OCI-LY7 (cell line): ENCODE measurements around the gene SHISA2. TPM values are rescaled to one million over a fixed set of nuclear protein-coding genes. Genes with fewer than 3 reads are reported as not detected.

ENCODE experiments used
- BruUV-seq: library from RNA; stranded (reverse); fragments of 400-500 nt; replicated peaks from 2 replicates; lab custom pipeline; 2021; lab: Mats Ljungman, UMichigan
- CTCF ChIA-PET: fragments of 300-600 bp; sonication (Branson Sonifier 250); formaldehyde crosslinking; loops from one replicate; lab custom pipeline; 2022; ENCODE audit warnings: antibody characterized with exemption; ENCODE audit not compliant: unreplicated experiment; lab: Charles Lee
- POLR2A ChIA-PET: fragments of 300-600 bp; sonication (Branson Sonifier 250); formaldehyde crosslinking; loops from one replicate; lab custom pipeline; 2022; ENCODE audit warnings: antibody characterized with exemption; lab: Charles Lee
- DNase-seq: peaks from one replicate; pipeline ENCODE4 v3.0.0-alpha.2; 2015; ENCODE audit warnings: low spot score
- H2AFZ ChIP-seq: fragments of 200-600 bp; sonication (generic), shearing (Covaris generic); 2 replicates; pipeline ENCODE4 v1.6.1; 2014; ENCODE audit warnings: mild to moderate bottlenecking, antibody characterized with exemption, low read length, moderate library complexity
- H3K27ac ChIP-seq: fragments of 200-600 bp; sonication (generic); 2 replicates; pipeline ENCODE4 v1.5.1; 2014; ENCODE audit warnings: mixed run types, low read depth, mild to moderate bottlenecking, moderate library complexity, low read length, inconsistent platforms; ENCODE audit not compliant: poor library complexity, severe bottlenecking
- H3K36me3 ChIP-seq: fragments of 200-600 bp; sonication (generic); 2 replicates; pipeline ENCODE4 v1.6.1; 2014; ENCODE audit warnings: mild to moderate bottlenecking, antibody characterized with exemption, low read length, moderate library complexity, mixed read lengths; ENCODE audit not compliant: insufficient read depth
- H3K4me1 ChIP-seq: fragments of 200-600 bp; sonication (generic); 2 replicates; pipeline ENCODE4 v1.5.1; 2014; ENCODE audit warnings: mild to moderate bottlenecking, low read length; ENCODE audit not compliant: insufficient read depth, poor library complexity, severe bottlenecking
- H3K4me2 ChIP-seq: fragments of 200-600 bp; sonication (generic); 2 replicates; pipeline ENCODE4 v1.6.1; 2014; ENCODE audit warnings: mild to moderate bottlenecking, low read length
- H3K4me3 ChIP-seq: fragments of 200-600 bp; sonication (generic); 2 replicates; pipeline ENCODE4 v1.5.1; 2014; ENCODE audit warnings: mild to moderate bottlenecking, low read depth, low read length; ENCODE audit not compliant: poor library complexity, severe bottlenecking
- H3K79me2 ChIP-seq: fragments of 200-600 bp; sonication (generic); 2 replicates; pipeline ENCODE4 v1.6.1; 2016; ENCODE audit warnings: low read depth, mild to moderate bottlenecking, low read length, moderate library complexity, mixed read lengths; ENCODE audit not compliant: insufficient read depth
- H3K9me2 ChIP-seq: fragments of 200-600 bp; sonication (generic); 2 replicates; pipeline ENCODE4 v1.6.1; 2016; ENCODE audit warnings: mild to moderate bottlenecking, low read length, mixed read lengths; ENCODE audit not compliant: insufficient read depth
- H3K9me3 ChIP-seq: fragments of 200-600 bp; sonication (generic); 2 replicates; pipeline ENCODE4 v1.6.1; 2014; ENCODE audit warnings: mild to moderate bottlenecking, mixed run types, low read length, mixed read lengths
- H4K20me1 ChIP-seq: fragments of 200-600 bp; sonication (generic); 2 replicates; pipeline ENCODE4 v1.6.1; 2014; ENCODE audit warnings: mild to moderate bottlenecking, antibody characterized with exemption, low read length, moderate library complexity, mixed read lengths; ENCODE audit not compliant: insufficient read depth
- EZH2phosphoT487 ChIP-seq: fragments of 200-600 bp; sonication (generic); IDR thresholded peaks from 2 replicates; pipeline ENCODE4 v1.6.1; 2018; ENCODE audit warnings: low read depth, borderline replicate concordance, mild to moderate bottlenecking, mixed run types, antibody characterized with exemption, low read length, moderate library complexity, mixed read lengths
- intact Hi-C: fragments of 100-400 bp; cut with micrococcal nuclease; formaldehyde crosslinking; loops from one replicate; pipeline ENCODE4 v1.10.0; 2022; ENCODE audit not compliant: unreplicated experiment
- total RNA-seq, 2 experiments: library from RNA; depleted of rRNA in 1 of 2; stranded (reverse); fragments of >200 nt in 1 of 2; shearing (Covaris generic) in 1 of 2; gene quantifications; 2 replicates each; pipeline ENCODE4 v1.2.3, GENCODE V29; 2014 to 2022
- TF ChIP-seq, protein P1 (sequence below): fragments of 200-600 bp; sonication (generic); conservative IDR thresholded peaks from 2 replicates; pipeline ENCODE4 v1.5.1; 2014; ENCODE audit warnings: mild to moderate bottlenecking, antibody characterized with exemption, low read length, moderate library complexity, mixed read lengths

SHISA2 gene
- total RNA-seq, 2 experiments from 2014 or later, result not detected

DNA sequence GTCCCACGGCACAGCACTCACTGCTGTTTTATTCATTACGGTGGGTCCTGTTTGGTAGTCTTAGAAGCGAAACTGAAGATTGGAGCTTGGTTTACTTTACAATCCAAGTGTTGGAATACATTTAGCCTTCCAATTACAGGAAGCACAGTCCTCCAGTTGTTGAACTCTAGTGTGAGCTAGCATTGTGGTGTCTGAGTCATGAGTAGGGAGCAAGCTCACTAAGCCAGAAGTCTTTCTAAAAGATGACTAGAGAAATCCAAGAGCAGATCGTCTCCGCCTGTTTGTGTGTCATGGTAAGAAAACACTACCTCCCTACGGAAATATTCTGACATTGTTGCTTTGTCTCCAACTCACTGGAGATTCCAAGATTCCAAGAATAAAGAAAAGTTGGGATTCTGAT, 10.1 kb upstream of the SHISA2 start:
- no peak overlapping the region for H3K27ac ChIP-seq
- POLR2A ChIA-PET, result interaction anchor here (0.6 kb wide), 1 partner anchor 367 kb away, joined by 5 read pairs; no protein-coding TSS in a partner anchor
- TF ChIP-seq, protein P1, sequence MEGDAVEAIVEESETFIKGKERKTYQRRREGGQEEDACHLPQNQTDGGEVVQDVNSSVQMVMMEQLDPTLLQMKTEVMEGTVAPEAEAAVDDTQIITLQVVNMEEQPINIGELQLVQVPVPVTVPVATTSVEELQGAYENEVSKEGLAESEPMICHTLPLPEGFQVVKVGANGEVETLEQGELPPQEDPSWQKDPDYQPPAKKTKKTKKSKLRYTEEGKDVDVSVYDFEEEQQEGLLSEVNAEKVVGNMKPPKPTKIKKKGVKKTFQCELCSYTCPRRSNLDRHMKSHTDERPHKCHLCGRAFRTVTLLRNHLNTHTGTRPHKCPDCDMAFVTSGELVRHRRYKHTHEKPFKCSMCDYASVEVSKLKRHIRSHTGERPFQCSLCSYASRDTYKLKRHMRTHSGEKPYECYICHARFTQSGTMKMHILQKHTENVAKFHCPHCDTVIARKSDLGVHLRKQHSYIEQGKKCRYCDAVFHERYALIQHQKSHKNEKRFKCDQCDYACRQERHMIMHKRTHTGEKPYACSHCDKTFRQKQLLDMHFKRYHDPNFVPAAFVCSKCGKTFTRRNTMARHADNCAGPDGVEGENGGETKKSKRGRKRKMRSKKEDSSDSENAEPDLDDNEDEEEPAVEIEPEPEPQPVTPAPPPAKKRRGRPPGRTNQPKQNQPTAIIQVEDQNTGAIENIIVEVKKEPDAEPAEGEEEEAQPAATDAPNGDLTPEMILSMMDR, result no peak
- TF ChIP-seq EZH2phosphoT487, result no peak
- no peak overlapping the region for H3K4me3 ChIP-seq
- no peaks in the 10 kb centered on the region for H3K79me2 ChIP-seq
- DNase-seq, result no peak
- no peak overlapping the region for H3K4me2 ChIP-seq
- no peaks in the 10 kb centered on the region for H3K9me2 ChIP-seq
- H3K9me3 ChIP-seq, result no peaks in the 10 kb centered on the region
- no peaks in the 10 kb centered on the region for H3K4me1 ChIP-seq
- no TSS peak for BruUV-seq
- no peaks in the 10 kb centered on the region for H3K36me3 ChIP-seq
- no peaks in the 10 kb centered on the region for H4K20me1 ChIP-seq
- intact Hi-C loops, result loop anchor here (5.0 kb wide), 1 partner anchor 235 kb away; no protein-coding TSS in a partner anchor
- no peak overlapping the region for H2AFZ ChIP-seq
- CTCF ChIA-PET, result interaction anchor here (0.6 kb wide), 1 partner anchor 128 kb away, joined by 3 read pairs; no protein-coding TSS in a partner anchor

DNA sequence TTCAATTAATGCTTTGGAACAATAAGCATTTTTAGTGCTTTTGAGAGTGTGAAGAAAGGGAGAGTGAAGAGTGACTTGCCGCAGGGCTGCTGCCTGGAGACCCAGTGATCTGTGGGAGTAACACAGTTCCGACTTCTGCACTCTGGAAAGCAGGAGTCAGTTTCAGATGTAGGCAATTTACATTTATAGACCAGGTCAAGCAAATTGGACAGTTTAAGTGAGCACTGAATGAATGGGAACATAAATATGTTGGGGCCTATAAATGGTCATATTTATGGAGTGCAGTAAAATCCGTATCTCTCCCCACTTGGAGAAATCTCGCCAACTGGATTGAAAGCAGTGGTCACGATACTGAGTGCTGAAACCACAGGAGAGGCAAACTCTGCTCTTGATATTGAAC, 9.4 kb upstream of the SHISA2 start:
- intact Hi-C loops, result loop anchor here (5.0 kb wide), 1 partner anchor 234 kb away; no protein-coding TSS in a partner anchor
- H3K4me2 ChIP-seq, result no peak overlapping the region
- no peaks in the 10 kb centered on the region for H3K36me3 ChIP-seq
- no peak for TF ChIP-seq EZH2phosphoT487
- TF ChIP-seq, protein P1, result no peak
- DNase-seq, result no peak
- H3K9me2 ChIP-seq, result no peaks in the 10 kb centered on the region
- H3K9me3 ChIP-seq, result no peaks in the 10 kb centered on the region
- no TSS peak for BruUV-seq
- POLR2A ChIA-PET, result no interaction called here
- no peak overlapping the region for H2AFZ ChIP-seq
- no peak overlapping the region for H3K4me3 ChIP-seq
- no peaks in the 10 kb centered on the region for H3K4me1 ChIP-seq
- CTCF ChIA-PET, result no interaction called here
- no peaks in the 10 kb centered on the region for H4K20me1 ChIP-seq
- no peak overlapping the region for H3K27ac ChIP-seq
- H3K79me2 ChIP-seq, result no peaks in the 10 kb centered on the region

DNA sequence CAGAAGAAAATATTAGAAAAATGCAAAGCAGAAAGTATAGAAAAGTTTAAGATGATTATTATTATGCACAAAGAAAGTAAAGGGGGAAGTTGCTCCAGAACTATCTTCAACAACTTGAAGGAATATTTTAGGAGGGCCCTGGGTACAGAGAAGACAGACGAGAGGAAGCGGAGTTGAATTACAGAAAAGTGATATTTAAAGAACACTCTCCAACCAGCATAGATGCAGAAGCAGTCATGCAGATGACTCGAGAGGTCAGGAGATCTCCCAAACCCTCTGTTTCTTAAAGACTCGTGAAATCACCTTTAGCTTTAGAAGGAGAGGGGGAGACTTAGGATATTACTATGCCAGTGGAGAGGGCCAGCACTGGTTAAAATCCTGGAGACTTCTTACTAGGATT, 8.5 kb upstream of the SHISA2 start:
- Histone ChIP-seq H3K4me2 (no peak overlapping the region), H3K27ac (no peak overlapping the region), H3K4me1 (no peaks in the 10 kb centered on the region), H3K36me3 (no peaks in the 10 kb centered on the region), H3K9me2 (no peaks in the 10 kb centered on the region), H4K20me1 (no peaks in the 10 kb centered on the region), H2AFZ (no peak overlapping the region), H3K9me3 (no peaks in the 10 kb centered on the region), H3K4me3 (no peak overlapping the region), H3K79me2 (no peaks in the 10 kb centered on the region)
- BruUV-seq, result no TSS peak
- ChIA-PET CTCF (no interaction called here), POLR2A (no interaction called here)
- TF ChIP-seq EZH2phosphoT487, result no peak
- intact Hi-C loops, result loop anchor here (5.0 kb wide), 1 partner anchor 233 kb away; no protein-coding TSS in a partner anchor
- no peak for DNase-seq
